Measurements from ENCODE around the gene CACNB4. TPM values are rescaled to one million over a fixed set of nuclear protein-coding genes. Genes with fewer than 3 reads are reported as not detected.
A peak's percentile ranks its signal among the peaks of the same experiment; 100 is the strongest.

CACNB4 gene
- total RNA-seq, 1 donor from 2014 or later, result 3.7 TPM

- no peak overlapping the region for H3K27ac ChIP-seq
- intact Hi-C loops (cut with DNase I), result no loop called here
- no peaks in the 10 kb centered on the region for H3K9me3 ChIP-seq
- DNase-seq (ENCODE audit: low spot score in 2 of 2), result no peak
- no peaks in the 10 kb centered on the region for H3K27me3 ChIP-seq
- H3K4me3 ChIP-seq, result no peak overlapping the region
- H3K4me1 ChIP-seq, result peaks cover 3 to 7% of the 10 kb centered on the region in 2 donors
- no peak for TF ChIP-seq CTCF (IDR thresholded peaks at IDR 0.05)
- no peaks in the 10 kb centered on the region for H3K36me3 ChIP-seq
Measured at GRCh38 chr2:152103271-152103670, 4.4 kb upstream of the CACNB4 start.

GRCh38 chr2:152100961-152101360 is 2.1 kb upstream of the CACNB4 start:
- intact Hi-C loops (cut with DNase I), result no loop called here
- no peaks in the 10 kb centered on the region for H3K27me3 ChIP-seq
- no peaks in the 10 kb centered on the region for H3K9me3 ChIP-seq
- peaks cover 3 to 7% of the 10 kb centered on the region in 2 donors for H3K4me1 ChIP-seq
- TF ChIP-seq CTCF (IDR thresholded peaks at IDR 0.05), result no peak
- H3K4me3 ChIP-seq, result no peak overlapping the region
- no peak overlapping the region for H3K27ac ChIP-seq
- H3K36me3 ChIP-seq, result no peaks in the 10 kb centered on the region
- DNase-seq (ENCODE audit: low spot score in 2 of 2), result no peak

- Histone ChIP-seq H3K4me1 (peaks cover 3 to 7% of the 10 kb centered on the region in 2 donors), H3K27me3 (no peaks in the 10 kb centered on the region), H3K36me3 (no peaks in the 10 kb centered on the region), H3K4me3 (peak overlapping the region; percentile 63 to 83), H3K27ac (no peak overlapping the region), H3K9me3 (no peaks in the 10 kb centered on the region)
- peak in 1 of 2 donors; percentile 63 for DNase-seq (ENCODE audit: low spot score in 2 of 2)
- TF ChIP-seq CTCF (IDR thresholded peaks at IDR 0.05), result no peak
- intact Hi-C loops (cut with DNase I), result loop anchor here (2.0 kb wide), 1 partner anchor 63 kb away; no protein-coding TSS in a partner anchor
Measured at GRCh38 chr2:152099367-152100050, 665 bp upstream of the CACNB4 start.

GRCh38 chr2:152097801-152098495 is 896 bp downstream of the CACNB4 start:
- Histone ChIP-seq H3K4me1 (peaks cover 3 to 7% of the 10 kb centered on the region in 2 donors), H3K27me3 (no peaks in the 10 kb centered on the region), H3K36me3 (no peaks in the 10 kb centered on the region), H3K27ac (peak overlapping the region; percentile 34 to 61), H3K9me3 (no peaks in the 10 kb centered on the region), H3K4me3 (peak overlapping the region; percentile 63 to 83)
- TF ChIP-seq CTCF (IDR thresholded peaks at IDR 0.05), result no peak
- intact Hi-C loops (cut with DNase I), result loop anchor here (2.0 kb wide), 1 partner anchor 61 kb away; no protein-coding TSS in a partner anchor
- DNase-seq (ENCODE audit: low spot score in 2 of 2), result no peak

- DNase-seq (ENCODE audit: low spot score in 2 of 2), result no peak
- H3K27me3 ChIP-seq, result no peaks in the 10 kb centered on the region
- peaks cover 3 to 7% of the 10 kb centered on the region in 2 donors for H3K4me1 ChIP-seq
- H3K27ac ChIP-seq, result peak overlapping the region; percentile 26 to 61
- H3K4me3 ChIP-seq, result peak overlapping the region; percentile 63 to 83
- no peaks in the 10 kb centered on the region for H3K36me3 ChIP-seq
- intact Hi-C loops (cut with DNase I), result no loop called here
- TF ChIP-seq CTCF (IDR thresholded peaks at IDR 0.05), result no peak
- no peaks in the 10 kb centered on the region for H3K9me3 ChIP-seq
Measured at GRCh38 chr2:152097290-152097800, 1.5 kb downstream of the CACNB4 start.
